MCF 10A (cell line): ENCODE data around the gene POLN. TPM values are rescaled to one million over a fixed set of nuclear protein-coding genes. Genes with fewer than 3 reads are reported as not detected.

Experiments
- BruUV-seq: library from RNA; stranded (reverse); fragments of 400-500 nt; replicated peaks from 2 replicates; lab custom pipeline; 2021; lab: Mats Ljungman, UMichigan
- CTCF ChIA-PET: fragments of 300-600 bp; sonication (Branson Sonifier 250); formaldehyde crosslinking; extraction: SDS; loops from one replicate; lab custom pipeline; 2021; ENCODE audit warnings: antibody characterized with exemption, inconsistent platforms; lab: Yijun Ruan, JAX
- POLR2A ChIA-PET: fragments of 300-600, 350-650 bp; sonication (Branson Sonifier 250); formaldehyde crosslinking; extraction: SDS; loops from one replicate; lab custom pipeline; 2020; ENCODE audit warnings: antibody characterized with exemption, inconsistent platforms; lab: Yijun Ruan, JAX
- DNase-seq: peaks from one replicate; pipeline ENCODE4 v3.0.0-alpha.2; 2018; ENCODE audit not compliant: unreplicated experiment
- H3K27ac Mint-ChIP-seq: one replicate; pipeline ENCODE4 v1.8.0; 2022; ENCODE audit warnings: mild to moderate bottlenecking, low read depth, mixed read lengths; ENCODE audit not compliant: unreplicated experiment
- H3K27me3 Mint-ChIP-seq: one replicate; pipeline ENCODE4 v1.8.0; 2022; ENCODE audit warnings: mixed read lengths; ENCODE audit not compliant: insufficient read depth, unreplicated experiment
- H3K36me3 Mint-ChIP-seq: one replicate; pipeline ENCODE4 v1.8.0; 2022; ENCODE audit warnings: mild to moderate bottlenecking, moderate library complexity, mixed read lengths; ENCODE audit not compliant: insufficient read depth, unreplicated experiment
- H3K4me1 Mint-ChIP-seq: one replicate; pipeline ENCODE4 v1.8.0; 2022; ENCODE audit warnings: mixed read lengths; ENCODE audit not compliant: insufficient read depth, unreplicated experiment
- H3K4me3 Mint-ChIP-seq: one replicate; pipeline ENCODE4 v1.8.0; 2022; ENCODE audit warnings: mild to moderate bottlenecking, moderate library complexity, mixed read lengths; ENCODE audit not compliant: unreplicated experiment
- H3K9me3 Mint-ChIP-seq: one replicate; pipeline ENCODE4 v1.8.0; 2022; ENCODE audit warnings: mixed read lengths; ENCODE audit not compliant: unreplicated experiment
- intact Hi-C: fragments of 100-400 bp; cut with micrococcal nuclease; formaldehyde crosslinking; loops from 2 replicates; pipeline ENCODE4 v1.14.1; 2022
- total RNA-seq: library from RNA; stranded (reverse); gene quantifications from 2 replicates; pipeline ENCODE4 v1.2.3, GENCODE V29; 2022
- TF ChIP-seq, protein P1 (sequence below): fragments of 200-600 bp; IDR thresholded peaks from one replicate; pipeline ENCODE4 v1.8.0; 2022; ENCODE audit warnings: antibody characterized with exemption, mild to moderate bottlenecking; ENCODE audit not compliant: unreplicated experiment

Gene POLN
- total RNA-seq, 1 experiment from 2014 or later, result 3.1 TPM

DNA sequence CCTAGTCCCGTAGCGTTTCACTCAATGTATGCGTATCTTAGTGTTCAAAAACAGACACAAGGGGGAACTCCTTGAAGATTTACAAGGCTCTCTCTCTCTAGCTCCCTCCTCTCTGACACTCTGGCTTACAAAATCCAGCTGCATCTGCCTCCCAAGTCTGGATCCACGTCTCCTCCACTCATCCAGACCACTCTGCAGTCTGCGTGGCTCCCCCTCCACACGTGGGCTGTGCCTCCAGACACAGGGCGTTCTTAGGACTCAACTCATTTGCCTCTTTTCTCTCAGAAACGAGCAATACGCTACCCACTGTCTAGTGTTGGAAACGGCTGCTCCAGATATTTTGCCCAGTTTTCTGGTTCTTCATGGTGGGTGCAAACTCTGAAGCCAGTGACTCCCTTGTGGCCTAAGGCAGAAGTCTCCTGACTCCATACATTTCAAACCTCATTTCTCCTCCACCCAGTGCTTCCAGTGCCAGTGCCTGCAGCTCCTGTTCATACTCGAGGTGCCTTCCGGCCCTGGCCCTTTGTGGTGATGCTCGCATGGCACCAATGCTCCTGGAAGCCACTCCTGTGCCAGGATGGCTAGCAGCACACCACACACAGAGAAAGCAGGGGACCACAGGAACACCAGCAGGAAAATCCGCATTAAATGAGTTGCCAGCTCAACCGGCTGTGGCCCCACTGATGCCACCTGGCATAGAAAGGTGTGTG is 158.7 kb downstream of the POLN start:
- TF ChIP-seq, protein P1, sequence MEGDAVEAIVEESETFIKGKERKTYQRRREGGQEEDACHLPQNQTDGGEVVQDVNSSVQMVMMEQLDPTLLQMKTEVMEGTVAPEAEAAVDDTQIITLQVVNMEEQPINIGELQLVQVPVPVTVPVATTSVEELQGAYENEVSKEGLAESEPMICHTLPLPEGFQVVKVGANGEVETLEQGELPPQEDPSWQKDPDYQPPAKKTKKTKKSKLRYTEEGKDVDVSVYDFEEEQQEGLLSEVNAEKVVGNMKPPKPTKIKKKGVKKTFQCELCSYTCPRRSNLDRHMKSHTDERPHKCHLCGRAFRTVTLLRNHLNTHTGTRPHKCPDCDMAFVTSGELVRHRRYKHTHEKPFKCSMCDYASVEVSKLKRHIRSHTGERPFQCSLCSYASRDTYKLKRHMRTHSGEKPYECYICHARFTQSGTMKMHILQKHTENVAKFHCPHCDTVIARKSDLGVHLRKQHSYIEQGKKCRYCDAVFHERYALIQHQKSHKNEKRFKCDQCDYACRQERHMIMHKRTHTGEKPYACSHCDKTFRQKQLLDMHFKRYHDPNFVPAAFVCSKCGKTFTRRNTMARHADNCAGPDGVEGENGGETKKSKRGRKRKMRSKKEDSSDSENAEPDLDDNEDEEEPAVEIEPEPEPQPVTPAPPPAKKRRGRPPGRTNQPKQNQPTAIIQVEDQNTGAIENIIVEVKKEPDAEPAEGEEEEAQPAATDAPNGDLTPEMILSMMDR, result no peak
- CTCF ChIA-PET, result no interaction called here

DNA sequence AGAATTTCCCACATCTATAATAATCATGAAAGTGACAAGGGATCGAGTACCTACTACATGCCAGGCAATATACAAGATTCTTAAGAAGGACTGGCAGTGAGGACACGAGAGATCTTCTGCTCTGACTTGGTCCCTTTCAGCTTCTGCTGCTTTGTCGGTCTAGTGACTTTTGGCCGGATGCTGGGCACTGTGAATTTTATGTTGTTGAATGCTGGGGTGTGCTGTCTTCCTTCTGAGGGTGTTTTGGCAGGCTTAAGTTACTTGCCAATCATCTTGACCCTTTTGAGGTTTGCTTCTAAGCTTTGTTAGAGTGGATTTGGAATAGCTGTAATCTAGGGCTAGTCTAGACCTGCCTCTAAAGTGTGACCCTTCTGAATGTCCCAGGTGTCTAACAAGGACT is 159.3 kb downstream of the POLN start:
- no peak overlapping the region for H3K27ac Mint-ChIP-seq
- intact Hi-C loops, result no loop called here
- POLR2A ChIA-PET, result no interaction called here
- H3K4me3 Mint-ChIP-seq, result no peak overlapping the region
- H3K36me3 Mint-ChIP-seq, result no peaks in the 10 kb centered on the region
- H3K4me1 Mint-ChIP-seq, result no peaks in the 10 kb centered on the region
- CTCF ChIA-PET, result interaction anchor here (0.6 kb wide), 1 partner anchor 98 kb away, joined by 3 read pairs; no protein-coding TSS in a partner anchor
- H3K27me3 Mint-ChIP-seq, result no peaks in the 10 kb centered on the region
- TF ChIP-seq, protein P1, result no peak
- no peaks in the 10 kb centered on the region for H3K9me3 Mint-ChIP-seq
- no TSS peak for BruUV-seq
- DNase-seq, result no peak

More for the DNA sequence above, 158.7 kb downstream of the POLN start:
- no TSS peak for BruUV-seq
- H3K27ac Mint-ChIP-seq, result no peak overlapping the region
- no peaks in the 10 kb centered on the region for H3K36me3 Mint-ChIP-seq
- no peaks in the 10 kb centered on the region for H3K27me3 Mint-ChIP-seq
- no peak for DNase-seq
- POLR2A ChIA-PET, result no interaction called here
- intact Hi-C loops, result no loop called here
- H3K4me3 Mint-ChIP-seq, result no peak overlapping the region
- no peaks in the 10 kb centered on the region for H3K9me3 Mint-ChIP-seq
- H3K4me1 Mint-ChIP-seq, result no peaks in the 10 kb centered on the region

DNA sequence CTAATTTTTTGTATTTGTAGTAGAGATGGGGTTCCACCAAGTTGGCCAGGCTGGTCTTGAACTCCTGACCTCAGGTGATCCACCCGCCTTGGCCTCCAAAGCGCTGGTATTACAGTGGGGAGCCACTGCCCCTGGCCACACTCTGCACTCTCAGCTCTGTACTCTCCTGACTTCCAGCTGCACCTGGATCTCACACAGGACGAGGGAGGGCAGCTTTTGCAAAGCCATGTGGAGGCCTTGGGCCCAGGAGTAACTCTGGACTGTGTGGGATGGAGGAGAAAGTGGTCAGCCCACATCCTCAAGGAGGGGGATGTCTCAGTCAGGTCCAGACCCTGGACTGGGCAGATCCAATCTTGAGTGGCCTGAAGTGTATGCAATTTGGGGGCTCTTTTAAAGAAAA is 159.8 kb downstream of the POLN start:
- Mint-ChIP-seq H3K4me3 (no peak overlapping the region), H3K27ac (no peak overlapping the region), H3K9me3 (no peaks in the 10 kb centered on the region), H3K36me3 (no peaks in the 10 kb centered on the region), H3K4me1 (no peaks in the 10 kb centered on the region), H3K27me3 (no peaks in the 10 kb centered on the region)
- ChIA-PET CTCF (interaction anchor here (0.6 kb wide), 1 partner anchor 99 kb away, joined by 3 read pairs; no protein-coding TSS in a partner anchor), POLR2A (no interaction called here)
- TF ChIP-seq, protein P1, result no peak
- no peak for DNase-seq
- intact Hi-C loops, result no loop called here
- no TSS peak for BruUV-seq

DNA sequence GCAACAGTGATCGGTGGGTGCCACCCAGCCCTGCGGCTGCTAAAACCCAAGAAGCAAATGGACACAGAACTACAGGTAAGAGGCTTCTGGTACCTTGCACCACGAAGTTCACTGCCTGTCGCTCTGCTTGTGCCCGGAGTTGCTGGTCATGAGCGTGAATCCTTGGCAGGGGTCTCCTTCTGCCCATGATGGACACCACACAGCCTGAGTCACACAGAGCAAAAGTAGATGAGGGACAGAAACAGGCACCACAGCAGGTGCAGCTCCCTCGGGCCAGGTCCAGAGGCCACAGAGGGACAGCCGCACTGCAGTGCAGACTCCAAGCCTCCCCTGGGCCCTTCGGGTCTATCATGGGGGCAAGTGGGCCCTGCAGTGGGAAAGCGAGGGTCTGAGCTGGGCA is 160.4 kb downstream of the POLN start:
- intact Hi-C loops, result no loop called here
- ChIA-PET CTCF (no interaction called here), POLR2A (no interaction called here)
- Mint-ChIP-seq H3K27ac (no peak overlapping the region), H3K27me3 (no peaks in the 10 kb centered on the region), H3K4me1 (no peaks in the 10 kb centered on the region), H3K4me3 (no peak overlapping the region), H3K9me3 (no peaks in the 10 kb centered on the region), H3K36me3 (no peaks in the 10 kb centered on the region)
- TF ChIP-seq, protein P1, result no peak
- no peak for DNase-seq
- no TSS peak for BruUV-seq
